ENCODE data around the gene OSBPL7. TPM values are rescaled to one million over a fixed set of nuclear protein-coding genes. Genes with fewer than 3 reads are reported as not detected.

The OSBPL7 gene
- total and polyA plus RNA-seq, 9 donors: 6.1 to 18.0 (median 12.3) TPM

GRCh38 chr17:47853616-47854015 lies 32.0 kb upstream of the OSBPL7 start:
- DNase-seq: no peak
- no peaks in the 10 kb centered on the region for H3K27me3 ChIP-seq
- no peak overlapping the region for H3K4me3 ChIP-seq
- TF ChIP-seq CTCF (IDR thresholded peaks at IDR 0.05): no peak
- no peak for TF ChIP-seq POLR2A (IDR thresholded peaks at IDR 0.05)
- TF ChIP-seq EP300 (IDR thresholded peaks at IDR 0.05): no peak
- H3K9me3 ChIP-seq: no peaks in the 10 kb centered on the region
- peaks cover 2% of the 10 kb centered on the region for H3K4me1 ChIP-seq (ENCODE audit: insufficient read depth)
- intact Hi-C loops (cut with DNase I): no loop called here
- 32 to 62% (median 53%) methylated on average over 5 of the region's 5 CpGs for WGBS, 3 donors
- no peak overlapping the region for H3K27ac ChIP-seq
- H3K36me3 ChIP-seq: no peaks in the 10 kb centered on the region

GRCh38 chr17:47852113-47852949 lies 30.7 kb upstream of the OSBPL7 start:
- H3K27me3 ChIP-seq: no peaks in the 10 kb centered on the region
- TF ChIP-seq EP300 (IDR thresholded peaks at IDR 0.05): no peak
- no peak for TF ChIP-seq POLR2A (IDR thresholded peaks at IDR 0.05)
- no peak for TF ChIP-seq CTCF (IDR thresholded peaks at IDR 0.05)

GRCh38 chr17:47851764-47852112 lies 30.1 kb upstream of the OSBPL7 start:
- WGBS, 3 donors: 48 to 54% (median 54%) methylated on average over 11 of the region's 11 CpGs
- no peak overlapping the region for H3K27ac ChIP-seq
- intact Hi-C loops (cut with DNase I): no loop called here

More at GRCh38 chr17:47852113-47852949, 30.7 kb upstream of the OSBPL7 start:
- no peak for DNase-seq
- Histone ChIP-seq H3K27ac (no peak overlapping the region), H3K4me1 (ENCODE audit: insufficient read depth) (peaks cover 2% of the 10 kb centered on the region), H3K4me3 (no peak overlapping the region), H3K36me3 (no peaks in the 10 kb centered on the region), H3K9me3 (no peaks in the 10 kb centered on the region)
- intact Hi-C loops (cut with DNase I): no loop called here
- 52 to 65% (median 54%) methylated on average over 32 of the region's 32 CpGs for WGBS, 3 donors

GRCh38 chr17:47850692-47851573 lies 29.3 kb upstream of the OSBPL7 start, which contains the start of gene SP6:
Gene SP6, minus strand, starts transcription at chr17:47851163. Its CDS starts 2,734 bp downstream, at chr17:47848429.
- Histone ChIP-seq H3K4me1 (ENCODE audit: insufficient read depth) (peaks cover 2% of the 10 kb centered on the region), H3K4me3 (peak within 1 kb of the TSS; percentile 33), H3K9me3 (no peaks in the 10 kb centered on the region), H3K27ac (no peak within 1 kb of the TSS), H3K36me3 (no peaks in the 10 kb centered on the region), H3K27me3 (no peaks in the 10 kb centered on the region)
- 5 to 7% (median 7%) methylated on average over 59 to 71 of the region's 71 CpGs for WGBS, 3 donors
- peak; percentile 57 to 74 (median 68) for DNase-seq
- TF ChIP-seq EP300 (IDR thresholded peaks at IDR 0.05) (no peak), POLR2A (IDR thresholded peaks at IDR 0.05) (no peak), CTCF (IDR thresholded peaks at IDR 0.05) (no peak)
- intact Hi-C loops (cut with DNase I): no loop called here

More at GRCh38 chr17:47851764-47852112, 30.1 kb upstream of the OSBPL7 start:
- TF ChIP-seq EP300 (IDR thresholded peaks at IDR 0.05): no peak
- Histone ChIP-seq H3K4me1 (ENCODE audit: insufficient read depth) (peaks cover 2% of the 10 kb centered on the region), H3K36me3 (no peaks in the 10 kb centered on the region), H3K9me3 (no peaks in the 10 kb centered on the region), H3K27me3 (no peaks in the 10 kb centered on the region), H3K4me3 (no peak overlapping the region)
- DNase-seq: no peak
